RWPE2 (cell line): ENCODE data around the gene LGALS1.
A peak's percentile ranks its signal among the peaks of the same experiment; 100 is the strongest.

Experiments
- ATAC-seq: fragments of 200-7000 bp; cut with Tn5 transposase; 3 replicates; pipeline ENCODE4 v1.9.1; 2021; ENCODE audit warnings: low read depth
- DNase-seq: peaks from one replicate; pipeline ENCODE4 v3.0.0-alpha.2; 2020; ENCODE audit warnings: low spot score
- H3K27ac ChIP-seq: fragments of 450-650 bp; 2 replicates; pipeline ENCODE4 v1.5.1; 2017; ENCODE audit warnings: mild to moderate bottlenecking; ENCODE audit not compliant: poor library complexity, severe bottlenecking
- H3K27me3 ChIP-seq: fragments of 250-450 bp; sonication (Bioruptor Pico); 2 replicates; pipeline ENCODE4 v1.5.1; 2021; ENCODE audit warnings: mild to moderate bottlenecking, moderate library complexity; ENCODE audit not compliant: insufficient read depth, poor library complexity, severe bottlenecking
- H3K36me3 ChIP-seq: fragments of 250-450 bp; sonication (Bioruptor Pico); 2 replicates; pipeline ENCODE4 v1.5.1; 2020; ENCODE audit warnings: low read depth, mild to moderate bottlenecking, moderate library complexity
- H3K4me1 ChIP-seq: fragments of 250-450 bp; sonication (Bioruptor Pico); 2 replicates; pipeline ENCODE4 v1.5.1; 2021; ENCODE audit warnings: mild to moderate bottlenecking, moderate library complexity; ENCODE audit not compliant: insufficient read depth, poor library complexity, severe bottlenecking
- H3K4me3 ChIP-seq: fragments of 250-450 bp; sonication (Bioruptor Pico); 2 replicates; pipeline ENCODE4 v1.5.1; 2021; ENCODE audit warnings: mild to moderate bottlenecking, moderate library complexity; ENCODE audit not compliant: severe bottlenecking
- H3K9me3 ChIP-seq: fragments of 250-450 bp; sonication (Bioruptor Pico); 2 replicates; pipeline ENCODE4 v1.5.1; 2021; ENCODE audit warnings: mild to moderate bottlenecking, moderate library complexity; ENCODE audit not compliant: severe bottlenecking
- CTCF ChIP-seq: fragments of 450-650 bp; IDR thresholded peaks from one replicate; pipeline ENCODE4 v1.5.1; 2017; ENCODE audit warnings: mild to moderate bottlenecking, moderate library complexity; ENCODE audit not compliant: poor library complexity, severe bottlenecking

The LGALS1 gene

GRCh38 chr22:37672206-37672919 lies 3.1 kb upstream of the LGALS1 start:
- TF ChIP-seq CTCF, result no peak
- no peak for DNase-seq
- H3K9me3 ChIP-seq, result no peaks in the 10 kb centered on the region
- peaks cover 8% of the 10 kb centered on the region for H3K36me3 ChIP-seq
- no peak overlapping the region for H3K4me3 ChIP-seq
- no peak for ATAC-seq
- H3K4me1 ChIP-seq, result peaks cover 5% of the 10 kb centered on the region
- H3K27me3 ChIP-seq, result no peaks in the 10 kb centered on the region
- no peak overlapping the region for H3K27ac ChIP-seq

GRCh38 chr22:37672920-37673455 lies 2.4 kb upstream of the LGALS1 start:
- H3K27ac ChIP-seq, result no peak overlapping the region
- no peaks in the 10 kb centered on the region for H3K9me3 ChIP-seq
- H3K36me3 ChIP-seq, result peaks cover 15% of the 10 kb centered on the region
- TF ChIP-seq CTCF, result no peak
- no peak overlapping the region for H3K4me3 ChIP-seq
- H3K4me1 ChIP-seq, result peaks cover 12% of the 10 kb centered on the region
- H3K27me3 ChIP-seq, result no peaks in the 10 kb centered on the region
- ATAC-seq, result no peak
- no peak for DNase-seq

- ATAC-seq (no peak), DNase-seq (no peak)
- no peaks in the 10 kb centered on the region for H3K9me3 ChIP-seq
- H3K4me1 ChIP-seq, result peaks cover 13% of the 10 kb centered on the region
- H3K27ac ChIP-seq, result peak overlapping the region; percentile 93
- H3K4me3 ChIP-seq, result no peak overlapping the region
- H3K27me3 ChIP-seq, result no peaks in the 10 kb centered on the region
- peaks cover 26% of the 10 kb centered on the region for H3K36me3 ChIP-seq
- no peak for TF ChIP-seq CTCF
Measured at GRCh38 chr22:37674248-37674647, 1.2 kb upstream of the LGALS1 start.

DNA sequence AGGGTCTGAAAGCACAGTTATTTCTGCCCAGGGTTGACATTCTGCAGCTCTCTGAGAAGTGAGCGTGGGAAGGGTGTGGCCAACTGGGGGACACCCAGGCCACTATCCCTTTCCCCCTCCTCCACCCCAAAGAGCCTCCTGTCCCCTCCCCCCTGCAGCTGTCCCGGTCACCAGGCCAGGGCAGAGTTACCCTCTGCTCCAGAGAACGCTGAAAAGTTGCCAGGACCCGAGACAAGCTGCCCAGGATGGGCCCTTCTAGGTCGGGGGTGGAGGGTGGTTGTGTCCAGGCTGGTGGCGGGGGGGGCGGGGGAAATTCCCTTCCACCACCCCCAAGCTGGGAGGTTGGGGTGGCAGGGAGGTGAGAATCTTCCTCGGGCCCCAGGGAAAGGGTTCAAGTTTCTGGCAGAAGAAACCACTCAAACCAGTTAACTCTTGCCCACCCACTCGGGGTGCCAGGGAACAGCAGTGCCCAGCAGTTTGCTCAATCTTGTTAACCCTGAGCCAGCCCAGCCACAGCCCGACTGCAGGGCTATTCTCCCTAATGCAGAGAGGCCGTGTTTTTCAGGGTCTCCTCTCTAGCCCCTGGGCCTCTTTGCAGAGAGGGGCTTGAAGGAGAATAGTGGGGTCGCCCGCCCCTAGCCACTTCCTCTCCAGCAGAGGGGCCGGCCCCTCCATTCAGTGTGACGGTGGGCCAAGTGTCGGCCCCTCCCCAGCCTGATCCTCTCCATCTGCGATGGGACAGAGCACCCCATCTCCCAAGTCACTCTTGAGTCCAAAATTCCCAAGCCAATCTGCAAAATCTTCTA lies 697 bp downstream of the LGALS1 start:
- DNase-seq (no peak), ATAC-seq (no peak)
- Histone ChIP-seq H3K36me3 (peaks cover 34% of the 10 kb centered on the region), H3K4me1 (peaks cover 15% of the 10 kb centered on the region), H3K9me3 (no peaks in the 10 kb centered on the region), H3K4me3 (peak overlapping the region; percentile 63), H3K27ac (peak overlapping the region; percentile 93), H3K27me3 (no peaks in the 10 kb centered on the region)
- no peak for TF ChIP-seq CTCF
